GM19099 (cell line): ENCODE data around the gene ERMARD.

ENCODE experiments used
- POLR2A ChIP-seq: IDR thresholded peaks from 3 replicates; pipeline ENCODE4 v1.6.1; 2011; ENCODE audit warnings: low read depth; ENCODE audit not compliant: insufficient read length; ENCODE audit errors: extremely low read depth

ERMARD gene

DNA sequence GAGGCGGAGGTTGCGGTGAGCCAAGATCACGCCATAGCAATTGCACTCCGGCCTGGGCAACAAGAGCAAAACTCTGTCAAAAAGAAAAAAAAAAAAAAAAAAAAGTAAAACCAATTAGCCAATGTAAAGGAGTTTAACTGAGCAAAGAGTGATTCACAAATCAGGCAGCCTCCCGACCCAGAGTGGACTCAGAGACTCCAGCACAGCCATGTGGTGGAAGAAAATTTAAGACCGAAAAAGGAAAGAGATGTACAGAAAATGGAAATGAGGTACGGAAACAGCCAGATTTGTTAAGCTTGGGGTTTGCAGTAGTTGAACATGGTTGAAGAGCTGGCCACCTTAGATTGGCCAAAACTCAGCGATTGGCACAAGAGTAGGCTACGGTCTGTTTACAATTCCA, 51.4 kb downstream of the ERMARD start:
- no peak for TF ChIP-seq POLR2A

- TF ChIP-seq POLR2A = no peak
These were observed 51.9 kb downstream of the ERMARD start for GRCh38 chr6:169803271-169803811.

GRCh38 chr6:169803816-169804340, 52.5 kb downstream of the ERMARD start:
- no peak for TF ChIP-seq POLR2A

DNA sequence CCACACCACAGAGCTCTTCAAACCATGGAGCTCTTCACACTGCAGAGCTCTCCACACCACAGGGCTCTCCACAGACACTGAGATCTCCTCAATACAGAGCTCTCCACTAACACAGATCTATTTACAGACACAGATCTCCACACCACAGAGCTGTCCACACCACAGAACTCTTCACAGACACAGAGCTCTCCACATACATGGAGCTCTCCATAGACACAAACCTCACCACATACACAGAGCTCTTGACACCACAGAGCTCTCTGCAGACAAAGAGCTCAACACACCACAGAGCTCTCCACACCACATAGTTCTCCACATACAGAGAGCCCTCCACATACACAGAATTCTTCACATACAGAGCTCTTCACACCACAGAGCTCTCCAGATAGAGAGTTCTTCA, 53.0 kb downstream of the ERMARD start:
- TF ChIP-seq POLR2A = no peak

DNA sequence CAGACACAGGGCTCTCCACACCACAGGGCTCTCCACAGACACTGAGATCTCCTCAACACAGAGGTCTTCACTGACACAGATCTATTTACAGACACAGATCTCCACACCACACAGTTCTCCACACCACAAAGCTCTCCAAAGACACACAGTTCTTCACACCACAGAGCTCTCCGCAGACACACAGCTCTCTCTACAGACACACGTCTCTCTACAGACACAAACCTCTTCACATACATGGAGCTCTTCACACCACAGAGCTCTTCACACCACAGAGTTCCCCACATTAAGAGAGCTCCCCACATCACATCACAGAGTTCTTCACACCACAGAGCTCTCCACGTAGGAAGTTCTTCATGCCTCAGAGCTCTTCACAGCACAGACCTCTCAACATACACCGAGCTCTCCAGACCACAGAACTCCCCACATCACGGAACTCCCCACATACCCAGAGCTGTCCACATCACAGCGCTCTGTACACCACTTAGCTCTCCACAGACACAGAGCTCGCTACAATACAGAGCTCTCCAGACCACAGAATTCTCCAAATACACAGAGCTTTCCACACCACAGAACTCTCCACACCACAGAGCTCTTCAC, 53.9 kb downstream of the ERMARD start:
- TF ChIP-seq POLR2A = no peak

- no peak for TF ChIP-seq POLR2A
These were observed 55.3 kb downstream of the ERMARD start for GRCh38 chr6:169806701-169807100.

- no peak for TF ChIP-seq POLR2A
These were observed 55.8 kb downstream of the ERMARD start for GRCh38 chr6:169807229-169807628.

GRCh38 chr6:169807699-169808607, 56.5 kb downstream of the ERMARD start:
- no peak for TF ChIP-seq POLR2A

- TF ChIP-seq POLR2A = no peak
These were observed 57.2 kb downstream of the ERMARD start for GRCh38 chr6:169808608-169808967.

- no peak for TF ChIP-seq POLR2A
These were observed 58.0 kb downstream of the ERMARD start for GRCh38 chr6:169809386-169809785.

DNA sequence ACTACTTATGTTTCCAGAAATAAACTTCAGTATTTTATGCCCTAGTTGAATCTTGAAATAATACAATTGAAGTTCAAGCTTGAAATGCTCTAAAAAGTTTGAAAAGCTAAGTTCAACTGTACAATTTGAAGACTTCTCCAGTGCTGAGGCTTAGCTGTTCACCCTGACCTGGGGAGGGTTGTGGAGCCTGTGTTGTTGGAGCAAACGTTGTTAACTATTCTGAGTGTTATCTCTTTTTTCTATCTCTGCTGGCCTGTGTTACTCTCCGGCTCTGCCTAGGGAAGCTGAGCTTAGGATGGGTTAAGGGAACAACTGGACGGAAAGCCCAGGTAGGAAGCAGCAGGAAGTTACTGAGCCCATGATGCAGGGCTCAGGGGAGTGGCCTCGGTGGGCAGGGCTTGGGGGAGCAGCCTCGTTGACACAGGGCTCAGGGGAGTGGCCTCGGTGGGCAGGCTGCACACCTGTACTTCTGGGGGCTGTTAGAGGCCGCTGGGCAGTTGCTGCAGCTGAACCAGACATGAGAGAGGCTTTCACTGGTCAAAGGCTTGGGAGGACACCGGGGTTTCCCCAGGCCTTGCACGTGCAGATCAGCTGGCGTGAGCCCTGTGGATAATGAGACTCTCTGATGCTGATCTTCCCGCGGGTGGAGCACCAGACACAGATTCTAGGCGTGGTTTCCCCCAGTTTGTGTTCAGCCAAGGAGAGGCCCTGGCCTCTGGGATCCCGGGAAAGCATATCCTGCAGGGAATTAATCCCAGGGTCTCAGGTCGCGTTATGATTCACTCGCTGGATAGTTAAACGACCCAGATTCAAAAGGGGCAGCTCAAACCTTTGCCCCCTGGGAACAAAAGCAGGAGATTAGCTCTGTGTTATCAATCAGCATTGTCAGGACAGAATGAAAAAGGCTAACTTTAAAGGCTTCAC, 58.9 kb downstream of the ERMARD start:
- no peak for TF ChIP-seq POLR2A

DNA sequence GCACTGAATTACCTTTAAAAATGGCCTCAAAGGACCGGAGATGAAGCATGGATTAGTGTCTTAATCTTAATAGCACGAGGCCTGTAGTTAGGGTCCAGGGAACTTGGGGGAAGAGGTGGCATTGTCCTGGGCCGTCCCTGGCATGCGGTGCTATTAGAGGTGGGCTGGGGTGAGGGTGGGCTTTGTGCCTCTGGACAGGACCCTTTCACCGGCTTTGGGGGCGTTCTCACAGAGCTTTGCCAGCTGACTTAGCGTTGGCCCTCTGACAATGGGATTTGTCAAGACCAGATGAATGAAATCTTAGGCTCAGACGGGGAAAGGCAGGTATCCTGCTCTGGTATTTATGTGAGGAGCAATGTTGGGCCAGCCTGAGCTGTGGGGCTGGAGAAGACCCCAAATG, 59.6 kb downstream of the ERMARD start:
- no peak for TF ChIP-seq POLR2A

GRCh38 chr6:169811521-169812256, 60.3 kb downstream of the ERMARD start:
- TF ChIP-seq POLR2A = no peak

DNA sequence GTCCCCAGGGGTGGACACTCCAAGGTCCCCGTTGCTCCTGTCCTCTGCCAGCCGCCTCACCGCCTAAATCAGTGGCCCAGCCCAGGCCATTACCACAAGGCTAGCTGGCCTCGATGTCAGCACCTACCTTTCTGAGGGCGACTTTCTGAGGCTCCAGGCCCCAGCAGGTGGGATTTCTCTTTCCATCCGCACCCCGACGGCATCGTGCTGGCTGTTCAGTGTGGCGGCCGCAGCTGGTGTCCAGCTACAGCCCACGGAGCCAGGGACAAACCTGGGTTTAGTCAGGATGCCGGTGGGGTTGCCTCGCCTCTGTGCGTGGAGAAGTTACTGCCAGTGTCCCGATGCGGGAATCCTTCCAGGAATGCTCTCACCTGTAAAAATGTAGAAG, 60.8 kb downstream of the ERMARD start:
- TF ChIP-seq POLR2A = no peak
